ENCODE measurements around the gene CCDC102B. TPM values are rescaled to one million over a fixed set of nuclear protein-coding genes. Genes with fewer than 3 reads are reported as not detected.

CCDC102B gene
- total RNA-seq, 6 experiments from 2014 or later, result 0.86 to 1.7 (median 1.2) TPM

- WGBS (ENCODE audit: insufficient coverage, low coverage, low lambda C conversion rate, missing lambda C conversion rate), result 43% methylated on average over 2 of the region's 2 CpGs
- no peak for TF ChIP-seq CTCF (IDR thresholded peaks at IDR 0.05)
- no peak for TF ChIP-seq POLR2A (IDR thresholded peaks at IDR 0.05)
- DNase-seq (no peak), ATAC-seq (no peak)
- intact Hi-C loops (cut with DNase I), result no loop called here
- Histone ChIP-seq H3K27ac (no peak overlapping the region), H3K27me3 (no peaks in the 10 kb centered on the region), H3K4me1 (no peaks in the 10 kb centered on the region), H3K4me3 (no peak overlapping the region), H3K36me3 (no peaks in the 10 kb centered on the region), H3K9me3 (no peaks in the 10 kb centered on the region)
These were observed 32.6 kb downstream of the CCDC102B start for GRCh38 chr18:68830256-68831045.

GRCh38 chr18:68833756-68834155 lies 35.9 kb downstream of the CCDC102B start:
- no peak for DNase-seq
- no peaks in the 10 kb centered on the region for H3K9me3 ChIP-seq
- intact Hi-C loops (cut with DNase I), result no loop called here
- H3K36me3 ChIP-seq, result no peaks in the 10 kb centered on the region
- no peaks in the 10 kb centered on the region for H3K27me3 ChIP-seq
- no peak overlapping the region for H3K27ac ChIP-seq
- ATAC-seq, result no peak
- TF ChIP-seq CTCF (IDR thresholded peaks at IDR 0.05) (no peak), POLR2A (IDR thresholded peaks at IDR 0.05) (no peak)
- no peaks in the 10 kb centered on the region for H3K4me1 ChIP-seq
- 57% methylated on average over 5 of the region's 5 CpGs for WGBS (ENCODE audit: insufficient coverage, low coverage, low lambda C conversion rate, missing lambda C conversion rate)
- H3K4me3 ChIP-seq, result no peak overlapping the region

GRCh38 chr18:68837665-68838451 lies 40.0 kb downstream of the CCDC102B start:
- TF ChIP-seq POLR2A (IDR thresholded peaks at IDR 0.05), result no peak
- TF ChIP-seq CTCF (IDR thresholded peaks at IDR 0.05), result no peak
- Histone ChIP-seq H3K9me3 (no peaks in the 10 kb centered on the region), H3K4me3 (no peak overlapping the region), H3K27ac (no peak overlapping the region), H3K27me3 (no peaks in the 10 kb centered on the region), H3K4me1 (no peaks in the 10 kb centered on the region), H3K36me3 (no peaks in the 10 kb centered on the region)
- WGBS (ENCODE audit: insufficient coverage, low coverage, low lambda C conversion rate, missing lambda C conversion rate), result 59% methylated on average over 7 of the region's 7 CpGs
- ATAC-seq (no peak), DNase-seq (no peak)
- intact Hi-C loops (cut with DNase I), result no loop called here

GRCh38 chr18:68839701-68840100 lies 41.8 kb downstream of the CCDC102B start:
- H3K36me3 ChIP-seq, result no peaks in the 10 kb centered on the region
- no peak for ATAC-seq
- no peaks in the 10 kb centered on the region for H3K27me3 ChIP-seq
- H3K9me3 ChIP-seq, result no peaks in the 10 kb centered on the region
- DNase-seq, result no peak
- TF ChIP-seq CTCF (IDR thresholded peaks at IDR 0.05) (no peak), POLR2A (IDR thresholded peaks at IDR 0.05) (no peak)
- no peak overlapping the region for H3K27ac ChIP-seq
- no peak overlapping the region for H3K4me3 ChIP-seq
- 76% methylated on average over 4 of the region's 4 CpGs for WGBS (ENCODE audit: insufficient coverage, low coverage, low lambda C conversion rate, missing lambda C conversion rate)
- intact Hi-C loops (cut with DNase I), result no loop called here
- H3K4me1 ChIP-seq, result no peaks in the 10 kb centered on the region

Measured in right lobe of liver (tissue), 6 donors.